ENCODE measurements around the gene EXOC4. TPM values are rescaled to one million over a fixed set of nuclear protein-coding genes. Genes with fewer than 3 reads are reported as not detected.

The EXOC4 gene
- total and polyA plus RNA-seq, 9 donors, result 26.8 to 80.5 (median 70.7) TPM

DNA sequence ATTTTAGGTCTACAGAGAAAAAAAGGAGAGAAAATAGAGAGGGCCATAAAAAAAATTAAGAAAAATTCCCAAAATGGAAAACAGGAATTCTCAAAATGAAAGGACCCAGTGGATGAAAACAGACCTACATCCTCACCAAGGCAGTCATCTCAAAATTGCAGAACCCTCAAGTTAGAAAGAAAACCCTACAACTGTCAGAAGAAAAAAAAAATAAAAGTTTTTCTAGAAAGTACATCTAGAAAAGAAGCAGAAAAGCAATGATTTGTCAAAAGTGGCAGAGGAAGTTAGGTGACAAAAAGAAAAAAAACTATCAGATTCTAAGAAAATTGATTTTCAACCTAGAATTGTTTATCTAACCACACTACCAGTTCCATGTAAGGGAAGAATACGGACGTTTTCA is 706.6 kb downstream of the EXOC4 start:
- intact Hi-C loops (cut with DNase I), result no loop called here
- DNase-seq, result no peak
- H3K9me3 ChIP-seq, result no peaks in the 10 kb centered on the region
- H3K4me3 ChIP-seq, result no peak overlapping the region
- 95 to 98% (median 96%) methylated on average over 2 of the region's 2 CpGs for WGBS, 3 donors
- no peak overlapping the region for H3K27ac ChIP-seq
- no peaks in the 10 kb centered on the region for H3K36me3 ChIP-seq
- no peaks in the 10 kb centered on the region for H3K4me1 ChIP-seq (ENCODE audit: insufficient read depth)
- no peaks in the 10 kb centered on the region for H3K27me3 ChIP-seq
- TF ChIP-seq, protein P1, sequence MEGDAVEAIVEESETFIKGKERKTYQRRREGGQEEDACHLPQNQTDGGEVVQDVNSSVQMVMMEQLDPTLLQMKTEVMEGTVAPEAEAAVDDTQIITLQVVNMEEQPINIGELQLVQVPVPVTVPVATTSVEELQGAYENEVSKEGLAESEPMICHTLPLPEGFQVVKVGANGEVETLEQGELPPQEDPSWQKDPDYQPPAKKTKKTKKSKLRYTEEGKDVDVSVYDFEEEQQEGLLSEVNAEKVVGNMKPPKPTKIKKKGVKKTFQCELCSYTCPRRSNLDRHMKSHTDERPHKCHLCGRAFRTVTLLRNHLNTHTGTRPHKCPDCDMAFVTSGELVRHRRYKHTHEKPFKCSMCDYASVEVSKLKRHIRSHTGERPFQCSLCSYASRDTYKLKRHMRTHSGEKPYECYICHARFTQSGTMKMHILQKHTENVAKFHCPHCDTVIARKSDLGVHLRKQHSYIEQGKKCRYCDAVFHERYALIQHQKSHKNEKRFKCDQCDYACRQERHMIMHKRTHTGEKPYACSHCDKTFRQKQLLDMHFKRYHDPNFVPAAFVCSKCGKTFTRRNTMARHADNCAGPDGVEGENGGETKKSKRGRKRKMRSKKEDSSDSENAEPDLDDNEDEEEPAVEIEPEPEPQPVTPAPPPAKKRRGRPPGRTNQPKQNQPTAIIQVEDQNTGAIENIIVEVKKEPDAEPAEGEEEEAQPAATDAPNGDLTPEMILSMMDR (IDR thresholded peaks at IDR 0.05), result no peak
- TF ChIP-seq EP300 (IDR thresholded peaks at IDR 0.05) (no peak), POLR2A (IDR thresholded peaks at IDR 0.05) (no peak)

GRCh38 chr7:133961724-133962123 is 708.8 kb downstream of the EXOC4 start:
- WGBS, 3 donors, result 92 to 93% (median 92%) methylated on average over 3 of the region's 3 CpGs
- TF ChIP-seq, protein P1 (IDR thresholded peaks at IDR 0.05), result no peak
- TF ChIP-seq EP300 (IDR thresholded peaks at IDR 0.05) (no peak), POLR2A (IDR thresholded peaks at IDR 0.05) (no peak)
- no peak overlapping the region for H3K27ac ChIP-seq
- no peaks in the 10 kb centered on the region for H3K27me3 ChIP-seq
- H3K4me3 ChIP-seq, result no peak overlapping the region
- no peaks in the 10 kb centered on the region for H3K36me3 ChIP-seq
- H3K4me1 ChIP-seq (ENCODE audit: insufficient read depth), result no peaks in the 10 kb centered on the region
- H3K9me3 ChIP-seq, result no peaks in the 10 kb centered on the region
- intact Hi-C loops (cut with DNase I), result no loop called here
- DNase-seq, result no peak

DNA sequence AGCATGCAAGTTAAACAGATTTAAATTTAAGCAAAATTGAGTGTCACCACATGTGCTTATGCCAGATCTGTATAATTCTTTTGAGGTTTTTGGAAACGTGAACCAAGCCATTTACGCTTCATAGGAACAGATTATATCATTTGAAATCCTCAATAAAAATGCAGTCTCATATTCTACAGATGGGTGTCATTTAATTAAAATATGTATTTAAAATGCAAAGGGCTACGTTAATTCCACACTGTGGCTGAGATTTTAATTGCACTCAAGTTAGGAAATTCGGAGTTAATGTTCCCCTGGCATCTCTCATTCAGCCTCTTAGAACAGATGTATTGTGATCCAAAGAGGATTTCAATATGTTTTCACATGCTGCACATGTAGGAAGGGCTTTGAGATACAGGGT is 709.8 kb downstream of the EXOC4 start:
- no peaks in the 10 kb centered on the region for H3K36me3 ChIP-seq
- H3K4me1 ChIP-seq (ENCODE audit: insufficient read depth), result no peaks in the 10 kb centered on the region
- no peaks in the 10 kb centered on the region for H3K27me3 ChIP-seq
- TF ChIP-seq EP300 (IDR thresholded peaks at IDR 0.05) (no peak), POLR2A (IDR thresholded peaks at IDR 0.05) (no peak)
- TF ChIP-seq, protein P1 (IDR thresholded peaks at IDR 0.05), result no peak
- H3K4me3 ChIP-seq, result no peak overlapping the region
- 88 to 93% (median 92%) methylated on average over 4 of the region's 4 CpGs for WGBS, 3 donors
- DNase-seq, result no peak
- H3K9me3 ChIP-seq, result no peaks in the 10 kb centered on the region
- H3K27ac ChIP-seq, result no peak overlapping the region
- intact Hi-C loops (cut with DNase I), result no loop called here

- Histone ChIP-seq H3K36me3 (no peaks in the 10 kb centered on the region), H3K9me3 (no peaks in the 10 kb centered on the region), H3K27me3 (no peaks in the 10 kb centered on the region), H3K4me3 (no peak overlapping the region), H3K4me1 (ENCODE audit: insufficient read depth) (no peaks in the 10 kb centered on the region), H3K27ac (no peak overlapping the region)
- intact Hi-C loops (cut with DNase I), result no loop called here
- no peak for DNase-seq
- 51 to 64% (median 60%) methylated on average over 2 of the region's 2 CpGs for WGBS, 3 donors
- TF ChIP-seq, protein P1 (IDR thresholded peaks at IDR 0.05), result no peak
- no peak for TF ChIP-seq POLR2A (IDR thresholded peaks at IDR 0.05)
- TF ChIP-seq EP300 (IDR thresholded peaks at IDR 0.05), result no peak
Measured at GRCh38 chr7:133963629-133964028, 710.8 kb downstream of the EXOC4 start.

Data from ovary (tissue), 9 donors.